IPS-15b (cell line): ENCODE results near the gene FAM227B.
"Not testable (repeated sequence)": the region's sequence is repeated elsewhere in the genome, so short reads cannot be mapped to it uniquely, and the experiment has no call there.

ENCODE experiments used
- H3K27me3 ChIP-seq: one replicate; pipeline ENCODE4 v1.6.1; 2013; ENCODE audit warnings: low read length; ENCODE audit not compliant: control insufficient read depth, insufficient read depth
- H3K36me3 ChIP-seq: one replicate; pipeline ENCODE4 v1.6.1; 2013; ENCODE audit warnings: low read length; ENCODE audit not compliant: control insufficient read depth, insufficient read depth
- H3K4me1 ChIP-seq: one replicate; pipeline ENCODE4 v1.6.1; 2013; ENCODE audit warnings: mild to moderate bottlenecking, low read length; ENCODE audit not compliant: control insufficient read depth, insufficient read depth
- H3K4me3 ChIP-seq: one replicate; pipeline ENCODE4 v1.5.1; 2013; ENCODE audit warnings: low read depth, low read length
- H3K9ac ChIP-seq: one replicate; pipeline ENCODE4 v1.6.1; 2013; ENCODE audit warnings: low read depth, mild to moderate bottlenecking, low read length
- H3K9me3 ChIP-seq: one replicate; pipeline ENCODE4 v1.6.1; 2013; ENCODE audit warnings: mild to moderate bottlenecking, low read length; ENCODE audit not compliant: control insufficient read depth, insufficient read depth

The FAM227B gene, protein sequence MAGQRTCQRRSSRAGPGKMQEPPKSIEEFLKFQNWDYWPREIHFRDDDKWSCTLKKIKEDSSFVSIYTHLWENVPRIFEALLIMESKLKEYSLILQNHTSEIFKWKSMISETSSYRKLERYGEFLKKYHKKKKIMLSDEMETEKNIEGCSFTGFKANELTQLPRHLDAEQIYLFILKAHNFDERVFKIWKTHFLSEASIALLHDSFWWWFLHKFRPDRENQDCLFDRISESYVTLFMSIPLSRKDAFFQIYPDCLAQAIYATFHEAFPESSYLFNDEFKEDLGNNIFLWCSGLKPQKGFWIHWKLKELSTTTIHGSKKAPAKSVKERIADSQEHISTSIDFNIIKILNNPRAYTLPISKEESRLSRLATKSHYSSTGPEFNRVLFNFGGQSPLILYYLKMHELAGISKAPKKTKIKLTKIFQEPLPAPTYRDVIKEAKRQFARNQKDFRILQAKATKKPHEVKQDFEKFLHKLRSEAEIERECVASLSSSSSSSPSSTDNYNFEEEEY

DNA sequence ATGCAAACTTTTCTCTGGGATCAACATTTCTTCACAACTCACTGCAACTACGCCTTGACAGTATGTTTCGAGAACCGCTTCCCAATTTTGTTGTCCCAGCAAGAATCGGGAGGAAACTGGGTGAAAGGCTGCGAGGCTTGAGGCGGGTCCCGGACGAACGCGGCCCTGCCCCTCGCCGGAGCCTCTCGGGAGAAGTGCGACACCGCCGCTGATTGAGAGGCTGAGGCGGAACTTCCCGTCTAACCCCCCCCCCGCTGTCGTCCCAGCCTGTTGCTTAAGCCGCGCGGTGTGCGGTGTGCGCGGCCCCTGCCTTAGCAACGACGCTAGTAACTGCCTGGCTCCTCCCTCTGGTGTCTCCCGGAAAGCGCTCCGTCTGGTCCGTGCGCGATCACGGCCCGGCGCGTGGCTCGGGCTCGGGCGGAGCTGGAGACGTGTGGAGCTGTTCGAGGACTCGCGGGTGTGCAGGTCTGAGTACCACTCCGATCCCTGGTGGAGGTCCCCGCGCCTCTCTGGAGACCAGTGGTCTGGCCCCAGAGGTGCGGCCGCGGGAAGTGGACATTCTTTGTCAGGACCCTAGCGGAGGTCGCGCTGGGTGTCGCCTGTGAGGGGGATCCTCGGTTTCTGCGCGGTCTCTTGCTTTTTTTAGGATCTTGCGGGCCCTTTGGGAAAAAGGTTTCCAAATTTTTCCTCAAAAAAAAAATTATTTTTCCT lies at the start of gene FAM227B, which contains the start of gene DTWD1:
FAM227B (minus strand) TSS at position 161 of the 711 bp plus-strand sequence. CDS start 5,647 bp downstream, outside the sequence.
DTWD1 (plus strand) TSS at position 391 of the 711 bp plus-strand sequence. CDS start 4,120 bp downstream, outside the sequence.
- Histone ChIP-seq H3K27me3 (no peaks in the 10 kb centered on the region), H3K4me1 (no peaks in the 10 kb centered on the region), H3K9me3 (peaks cover 5% of the 10 kb centered on the region), H3K9ac (peak within 1 kb of the TSS; percentile 93), H3K36me3 (peaks cover 4% of the 10 kb centered on the region), H3K4me3 (peak within 1 kb of the TSS; percentile 88)

DNA sequence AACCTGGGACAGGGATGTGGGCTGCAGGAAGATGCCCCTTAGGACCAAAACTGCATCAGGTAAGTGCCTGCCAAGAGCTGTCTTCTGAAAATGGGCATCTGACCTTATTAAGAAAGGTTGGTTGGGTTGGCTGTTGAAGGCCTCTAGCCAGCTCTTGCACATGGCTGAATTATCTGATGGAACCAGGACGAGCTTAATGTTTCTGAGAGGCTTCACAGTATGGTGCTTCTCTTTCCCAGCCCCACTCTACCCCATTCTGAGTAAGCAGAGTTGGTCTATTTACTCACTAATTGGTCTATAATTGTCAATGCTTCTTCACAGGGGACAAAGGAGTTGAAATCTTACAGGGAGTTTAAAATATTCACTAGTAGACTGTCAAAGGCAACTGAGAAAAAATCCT lies 48.7 kb upstream of the FAM227B start:
- H3K4me1 ChIP-seq, result peaks cover 8% of the 10 kb centered on the region
- no peak overlapping the region for H3K4me3 ChIP-seq
- no peaks in the 10 kb centered on the region for H3K27me3 ChIP-seq
- H3K9ac ChIP-seq, result no peak overlapping the region
- H3K9me3 ChIP-seq, result no peaks in the 10 kb centered on the region
- H3K36me3 ChIP-seq, result no peaks in the 10 kb centered on the region

DNA sequence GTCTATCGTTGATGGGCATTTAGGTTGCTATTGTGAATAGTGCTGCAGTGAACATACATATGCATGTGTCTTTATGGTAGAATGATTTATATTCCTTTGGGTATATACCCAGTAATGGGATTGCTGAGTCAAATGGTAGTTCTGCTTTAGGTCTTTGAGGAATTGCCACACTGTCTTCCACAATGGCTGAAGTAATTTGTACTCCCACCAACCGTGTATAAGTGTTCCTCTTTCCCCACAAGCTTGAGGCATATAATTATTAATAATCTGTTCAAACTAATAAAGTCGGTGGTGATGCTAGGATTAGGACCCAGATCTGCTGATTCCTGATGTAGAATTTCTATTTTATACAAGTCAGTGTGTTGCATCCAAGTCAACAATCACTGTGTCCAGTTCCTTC lies 45.9 kb upstream of the FAM227B start:
- not testable (repeated sequence) for H3K9me3 ChIP-seq, H3K36me3 ChIP-seq, H3K9ac ChIP-seq, H3K4me1 ChIP-seq, H3K27me3 ChIP-seq, H3K4me3 ChIP-seq

DNA sequence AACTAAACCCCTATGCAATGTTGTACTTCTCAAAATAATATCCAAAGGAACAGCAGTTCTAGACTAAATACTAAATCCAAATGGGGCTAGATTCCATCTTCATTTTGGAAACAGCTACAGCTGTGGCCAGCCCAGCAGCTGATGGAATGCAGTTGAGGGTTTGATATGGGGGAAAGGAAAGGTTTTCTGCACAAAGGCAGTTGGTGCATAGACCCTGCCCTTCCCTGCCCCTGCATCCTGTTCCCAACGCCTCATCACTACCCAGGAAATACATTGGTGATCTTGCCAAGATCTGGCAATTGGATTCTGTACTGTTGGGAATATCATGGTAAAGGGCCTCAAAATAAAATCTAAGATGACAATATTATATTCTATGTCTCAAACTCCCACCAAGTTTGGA lies 44.1 kb upstream of the FAM227B start:
- H3K9ac ChIP-seq, result no peak overlapping the region
- H3K9me3 ChIP-seq, result no peaks in the 10 kb centered on the region
- no peak overlapping the region for H3K4me3 ChIP-seq
- peaks cover 5% of the 10 kb centered on the region for H3K4me1 ChIP-seq
- H3K27me3 ChIP-seq, result no peaks in the 10 kb centered on the region
- H3K36me3 ChIP-seq, result no peaks in the 10 kb centered on the region

DNA sequence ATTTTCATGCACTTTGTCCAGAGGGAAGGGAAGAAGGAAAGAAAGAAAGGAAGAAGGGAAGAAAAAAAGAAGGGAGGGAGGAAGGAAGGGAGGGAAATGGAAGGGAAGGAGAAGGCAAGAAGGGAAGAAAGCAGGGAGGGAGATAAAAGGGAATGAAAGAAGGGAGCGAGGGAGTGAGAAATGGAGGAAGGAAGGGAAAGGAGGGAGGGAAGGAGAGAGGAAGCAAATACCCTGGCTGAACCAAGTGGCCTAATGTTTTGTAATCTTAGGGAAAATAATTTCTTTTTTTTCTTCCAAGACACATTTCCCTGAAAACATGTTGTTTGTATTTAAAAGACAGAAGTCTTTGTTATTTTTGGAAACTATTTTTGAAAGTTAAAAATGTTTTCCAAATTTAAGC lies 36.1 kb upstream of the FAM227B start:
- H3K36me3 ChIP-seq, result no peaks in the 10 kb centered on the region
- no peaks in the 10 kb centered on the region for H3K27me3 ChIP-seq
- no peaks in the 10 kb centered on the region for H3K4me1 ChIP-seq
- no peak overlapping the region for H3K9ac ChIP-seq
- H3K9me3 ChIP-seq, result peaks cover 4% of the 10 kb centered on the region
- H3K4me3 ChIP-seq, result no peak overlapping the region

DNA sequence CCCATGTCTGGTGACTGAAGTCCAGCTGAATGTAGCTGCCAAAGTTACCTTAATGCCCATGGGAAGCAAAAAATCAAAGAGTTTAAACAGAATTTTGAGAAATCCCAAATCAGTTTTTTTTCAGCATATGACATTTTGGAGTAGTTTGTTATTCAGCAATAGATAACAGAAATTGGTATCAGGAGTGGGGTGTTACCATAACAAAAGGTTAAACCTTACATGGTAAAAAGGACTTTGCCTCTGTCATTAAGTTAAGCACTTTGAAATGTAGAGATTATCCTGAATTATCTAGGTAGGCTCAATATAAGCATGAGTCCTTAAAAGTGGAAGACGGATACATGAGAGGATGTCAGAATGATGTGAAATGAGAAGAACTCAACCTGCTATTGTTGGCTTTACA lies 32.3 kb upstream of the FAM227B start:
- Histone ChIP-seq H3K9me3 (peaks cover 4% of the 10 kb centered on the region), H3K36me3 (no peaks in the 10 kb centered on the region), H3K4me1 (no peaks in the 10 kb centered on the region), H3K9ac (no peak overlapping the region), H3K27me3 (no peaks in the 10 kb centered on the region), H3K4me3 (no peak overlapping the region)

DNA sequence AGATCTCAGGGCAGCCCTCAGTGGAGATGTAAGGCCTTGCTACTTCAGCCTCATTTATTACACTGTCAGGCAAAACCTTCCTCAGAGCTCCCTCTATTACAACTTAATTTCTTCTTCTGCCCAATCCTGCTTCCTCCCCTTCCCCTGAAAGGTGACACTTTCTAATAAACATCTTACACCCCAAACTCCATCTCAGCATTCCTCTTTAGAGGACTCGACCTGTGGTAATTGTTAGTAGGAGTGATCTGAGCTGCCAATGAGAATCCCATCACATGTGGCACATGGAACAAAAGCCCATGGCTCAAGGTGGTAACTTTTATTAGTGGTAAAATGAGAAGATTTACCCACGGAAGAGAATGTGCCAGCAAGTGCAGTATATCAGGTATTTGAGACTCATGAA lies 30.1 kb upstream of the FAM227B start:
- H3K27me3 ChIP-seq, result no peaks in the 10 kb centered on the region
- H3K36me3 ChIP-seq, result no peaks in the 10 kb centered on the region
- H3K4me1 ChIP-seq, result no peaks in the 10 kb centered on the region
- H3K9me3 ChIP-seq, result peaks cover 4% of the 10 kb centered on the region
- no peak overlapping the region for H3K4me3 ChIP-seq
- H3K9ac ChIP-seq, result no peak overlapping the region

DNA sequence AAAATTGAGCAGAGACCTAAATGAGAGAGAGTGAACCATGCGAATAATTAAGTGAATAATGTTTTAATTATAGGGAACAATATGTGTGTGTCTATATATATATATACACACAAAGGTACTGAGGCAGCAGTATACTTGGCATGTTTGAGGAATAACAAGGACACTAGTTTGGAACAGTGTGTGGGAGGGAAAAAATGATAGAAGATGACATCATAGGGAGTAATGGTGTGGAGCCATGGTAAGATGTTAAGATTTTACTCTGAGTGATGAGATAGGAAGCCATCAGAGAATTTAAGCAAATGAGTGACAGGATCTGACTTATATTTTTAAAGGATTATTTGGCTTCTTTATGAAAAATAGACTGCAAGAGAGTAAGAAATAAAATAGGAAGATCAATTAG lies 29.4 kb upstream of the FAM227B start:
- Histone ChIP-seq H3K4me3 (no peak overlapping the region), H3K9ac (no peak overlapping the region), H3K36me3 (no peaks in the 10 kb centered on the region), H3K27me3 (no peaks in the 10 kb centered on the region), H3K4me1 (no peaks in the 10 kb centered on the region), H3K9me3 (peaks cover 4% of the 10 kb centered on the region)

DNA sequence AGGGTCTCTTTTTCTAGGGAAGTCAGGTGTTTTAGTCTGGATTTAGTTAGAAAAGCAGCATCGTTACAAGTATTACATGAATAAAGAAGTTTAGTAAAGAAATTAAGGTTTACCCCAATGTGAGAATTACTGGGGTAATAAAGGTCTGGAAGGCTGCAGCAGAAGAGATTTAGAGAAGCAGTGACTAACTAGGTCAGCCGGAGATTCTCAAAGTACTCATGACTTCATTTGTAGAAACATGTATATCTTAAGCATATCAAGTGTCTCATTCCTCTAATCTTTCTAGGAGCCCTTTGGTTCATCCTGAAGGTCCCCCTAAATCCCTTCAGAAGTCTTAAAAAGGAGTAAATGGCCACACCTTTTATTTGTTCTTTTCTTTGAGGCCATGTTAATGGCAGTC lies 26.3 kb upstream of the FAM227B start:
- no peak overlapping the region for H3K9ac ChIP-seq
- H3K4me3 ChIP-seq, result no peak overlapping the region
- H3K27me3 ChIP-seq, result no peaks in the 10 kb centered on the region
- H3K4me1 ChIP-seq, result peaks cover 5% of the 10 kb centered on the region
- H3K9me3 ChIP-seq, result no peaks in the 10 kb centered on the region
- H3K36me3 ChIP-seq, result no peaks in the 10 kb centered on the region

DNA sequence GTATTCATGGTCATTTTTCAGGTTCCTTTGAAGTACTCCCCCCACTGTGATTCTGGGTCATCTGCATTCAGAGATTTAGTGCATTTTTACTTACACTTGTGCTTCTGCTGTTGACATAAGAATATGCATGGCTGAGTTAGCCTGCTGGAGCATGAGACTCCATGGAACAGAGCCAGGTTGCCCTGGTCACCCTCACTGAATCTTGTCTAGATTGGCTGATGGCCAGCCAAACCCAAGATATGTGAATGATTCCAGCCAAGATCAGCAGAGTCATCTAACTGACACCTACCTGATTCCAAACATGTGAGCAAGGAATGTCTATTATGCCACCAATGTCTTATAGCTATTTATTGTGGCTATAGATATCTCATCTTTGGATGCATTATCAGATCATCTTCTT lies 25.3 kb upstream of the FAM227B start:
- H3K4me3 ChIP-seq, result no peak overlapping the region
- H3K9ac ChIP-seq, result no peak overlapping the region
- no peaks in the 10 kb centered on the region for H3K27me3 ChIP-seq
- H3K4me1 ChIP-seq, result peaks cover 5% of the 10 kb centered on the region
- no peaks in the 10 kb centered on the region for H3K36me3 ChIP-seq
- H3K9me3 ChIP-seq, result no peaks in the 10 kb centered on the region

DNA sequence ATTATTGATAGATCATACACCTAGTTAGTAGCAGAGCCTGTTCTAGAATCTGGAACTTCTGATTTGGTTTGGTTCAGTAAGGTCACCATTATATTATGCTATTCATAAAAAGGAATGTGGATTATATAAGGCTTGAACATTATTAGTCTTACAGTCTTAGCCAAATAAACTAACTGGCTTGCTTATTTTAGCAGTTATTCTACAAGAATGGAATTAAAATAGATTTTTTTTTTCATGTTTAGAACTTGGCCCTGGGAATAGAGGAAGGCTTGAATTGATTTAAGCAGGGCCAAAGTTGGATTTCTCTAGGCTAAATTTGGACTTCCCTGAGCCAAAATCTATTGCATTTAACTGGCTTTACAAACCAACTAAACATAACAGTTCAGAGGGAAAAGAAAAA lies 24.7 kb upstream of the FAM227B start:
- H3K9me3 ChIP-seq, result no peaks in the 10 kb centered on the region
- H3K4me3 ChIP-seq, result no peak overlapping the region
- no peak overlapping the region for H3K9ac ChIP-seq
- no peaks in the 10 kb centered on the region for H3K36me3 ChIP-seq
- H3K4me1 ChIP-seq, result peaks cover 5% of the 10 kb centered on the region
- no peaks in the 10 kb centered on the region for H3K27me3 ChIP-seq

DNA sequence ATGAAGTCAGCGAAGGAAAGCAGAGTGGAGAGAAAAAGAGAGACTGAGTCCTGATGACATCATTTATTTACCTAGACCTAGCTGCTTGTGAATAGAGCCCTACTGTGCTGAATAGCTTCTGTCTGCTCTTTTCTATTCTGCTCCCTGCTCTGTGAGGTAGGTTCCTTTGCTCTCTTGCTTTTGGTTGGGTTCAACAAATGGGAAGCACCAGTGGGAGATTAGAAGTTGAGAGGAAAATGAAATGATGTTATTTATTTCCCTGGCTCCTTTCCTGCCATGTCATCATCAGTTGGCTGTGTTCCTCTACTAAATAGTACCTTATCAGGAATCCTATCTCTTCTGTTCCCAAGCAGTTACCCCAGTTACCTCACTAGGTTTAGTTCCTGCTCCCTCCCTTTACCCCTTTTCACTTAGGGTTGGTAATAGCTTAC lies 23.8 kb upstream of the FAM227B start:
- H3K9ac ChIP-seq, result no peak overlapping the region
- H3K4me3 ChIP-seq, result no peak overlapping the region
- H3K4me1 ChIP-seq, result peaks cover 5% of the 10 kb centered on the region
- no peaks in the 10 kb centered on the region for H3K9me3 ChIP-seq
- no peaks in the 10 kb centered on the region for H3K36me3 ChIP-seq
- H3K27me3 ChIP-seq, result no peaks in the 10 kb centered on the region
